HepG2 (cell line): Measurements from ENCODE around the gene NCDN. TPM values are rescaled to one million over a fixed set of nuclear protein-coding genes. Genes with fewer than 3 reads are reported as not detected.

ENCODE experiments used
- ATAC-seq: fragments of 200-7000 bp; cut with Tn5 transposase; 3 replicates; pipeline ENCODE4 v1.9.1; 2020; ENCODE audit warnings: mild to moderate bottlenecking, moderate library complexity
- BruUV-seq: library from RNA; stranded (reverse); fragments of 400-500 nt; replicated peaks from 2 replicates; lab custom pipeline; 2021; lab: Mats Ljungman, UMichigan
- CTCF ChIA-PET: fragments of 300-600 bp; formaldehyde crosslinking; extraction: SDS; loops from one replicate; lab custom pipeline; 2021; ENCODE audit warnings: low total read pairs, inconsistent platforms, low intra/inter-chr PET ratio; lab: Yijun Ruan, JAX
- POLR2A ChIA-PET: fragments of 350-600 bp; sonication (Branson Sonifier 250); formaldehyde crosslinking; loops from one replicate; lab custom pipeline; 2020; ENCODE audit warnings: antibody characterized with exemption, inconsistent platforms; lab: Yijun Ruan, JAX
- DNase-seq: peaks from one replicate; pipeline ENCODE4 v3.0.0-alpha.2; 2015; ENCODE audit warnings: low spot score
- FAIRE-seq: peaks from 3 replicates; lab custom pipeline; 2011; peaks lifted over from hg19 to GRCh38; lab: Jason Lieb, UNC
- H2AFZ ChIP-seq: one replicate; pipeline ENCODE4 v1.6.1; 2011; ENCODE audit warnings: low read length, inconsistent platforms
- H3K27ac ChIP-seq: fragments of 300-600 bp; 3 replicates; pipeline ENCODE4 v1.8.0; 2011; ENCODE audit warnings: mixed run types, mild to moderate bottlenecking, mixed read lengths, low read length, inconsistent platforms; ENCODE audit not compliant: insufficient read depth; ENCODE audit errors: extremely low read length
- H3K27me3 ChIP-seq, 2 experiments: fragments of 200-600 bp in 1 of 2; 2 replicates in 1 of 2; 3 replicates in 1 of 2; pipeline versions ENCODE4 v1.6.0 to v1.8.0; 2011; ENCODE audit warnings: low read length in 2 of 2, mild to moderate bottlenecking in 2 of 2, moderate library complexity in 2 of 2, inconsistent platforms in 1 of 2; ENCODE audit not compliant: insufficient read depth in 2 of 2, control insufficient read depth in 1 of 2
- H3K36me3 ChIP-seq, 2 experiments: fragments of 200-600 bp in 1 of 2; replicated peaks in 1 of 2; 2 replicates in 1 of 2; 3 replicates in 1 of 2; pipeline versions ENCODE4 v1.5.1 to v1.8.0; 2011; ENCODE audit warnings: low read length in 2 of 2, inconsistent platforms in 1 of 2; ENCODE audit not compliant: insufficient read depth in 2 of 2, control insufficient read depth in 1 of 2
- H3K4me1 ChIP-seq: 2 replicates; pipeline ENCODE4 v1.5.1; 2012; ENCODE audit warnings: low read length, inconsistent platforms; ENCODE audit not compliant: insufficient read depth
- H3K4me2 ChIP-seq: 2 replicates; pipeline ENCODE4 v1.6.0; 2011; ENCODE audit warnings: low read depth, low read length, inconsistent platforms
- H3K4me3 ChIP-seq, 3 experiments: fragments of 200-600 bp in 1 of 3; sonication (generic), shearing (Covaris generic) in 1 of 3; replicated peaks in 1 of 3; 2 replicates each; pipeline ENCODE4 v1.5.1; 2011 to 2016; ENCODE audit warnings: low read length in 3 of 3, inconsistent platforms in 2 of 3, low read depth in 2 of 3, mild to moderate bottlenecking in 2 of 3, control low read depth in 1 of 3, mixed read lengths in 1 of 3; ENCODE audit not compliant: insufficient read depth in 1 of 3
- H3K79me2 ChIP-seq: one replicate; pipeline ENCODE4 v1.6.1; 2011; ENCODE audit warnings: low read length, inconsistent platforms; ENCODE audit not compliant: insufficient read depth
- H3K9ac ChIP-seq: 2 replicates; pipeline ENCODE4 v1.6.0; 2011; ENCODE audit warnings: mild to moderate bottlenecking, low read depth, low read length, inconsistent platforms; ENCODE audit not compliant: insufficient read depth
- H3K9me3 ChIP-seq: 2 replicates; pipeline ENCODE4 v1.5.1; 2012; ENCODE audit warnings: mild to moderate bottlenecking, low read length
- H4K20me1 ChIP-seq: 2 replicates; pipeline ENCODE4 v1.6.0; 2011; ENCODE audit warnings: inconsistent platforms, mild to moderate bottlenecking, low read length, moderate library complexity; ENCODE audit not compliant: insufficient read depth
- ATF7 ChIP-seq, 2 experiments: fragments of 450-650 bp in 1 of 2; sonication (generic) in 1 of 2; formaldehyde crosslinking in 1 of 2; IDR thresholded peaks; 2 replicates each; pipeline versions ENCODE4 v1.4.0 to v1.6.1; 2016 to 2020; ENCODE audit warnings: antibody characterized with exemption in 1 of 2, mild to moderate bottlenecking in 1 of 2, missing genetic modification reagents in 1 of 2
- FOXP4 ChIP-seq: sonication (generic); formaldehyde crosslinking; IDR thresholded peaks from 2 replicates; pipeline ENCODE4 v1.4.0; 2020; ENCODE audit warnings: missing genetic modification reagents
- GPBP1L1 ChIP-seq: sonication (generic); formaldehyde crosslinking; IDR thresholded peaks from 2 replicates; pipeline ENCODE4 v1.5.0; 2020; ENCODE audit warnings: mild to moderate bottlenecking, missing genetic modification reagents
- HNRNPLL ChIP-seq: fragments of 200-400 bp; formaldehyde crosslinking; IDR thresholded peaks from 2 replicates; pipeline ENCODE4 v1.6.1; 2017; ENCODE audit warnings: mild to moderate bottlenecking, low read depth, low read length; ENCODE audit not compliant: poor library complexity, severe bottlenecking
- HOXA9 ChIP-seq: sonication (generic); formaldehyde crosslinking; IDR thresholded peaks from 2 replicates; pipeline ENCODE4 v1.8.1; 2022; ENCODE audit warnings: missing genetic modification reagents, mild to moderate bottlenecking, moderate library complexity, borderline replicate concordance
- KLF9 ChIP-seq: IDR thresholded peaks from 2 replicates; pipeline ENCODE4 v1.6.1; 2016; ENCODE audit warnings: low read depth
- NFE2L1 ChIP-seq: sonication (generic); formaldehyde crosslinking; IDR thresholded peaks from 2 replicates; pipeline ENCODE4 v1.4.0; 2020; ENCODE audit warnings: missing genetic modification reagents, mild to moderate bottlenecking, borderline replicate concordance
- RBM22 ChIP-seq: fragments of 200-400 bp; formaldehyde crosslinking; optimal IDR thresholded peaks from 2 replicates; pipeline ENCODE3; 2017; ENCODE audit warnings: mild to moderate bottlenecking, low read length, moderate library complexity
- ZKSCAN1 ChIP-seq: fragments of 150-350 bp; IDR thresholded peaks from 2 replicates; pipeline ENCODE4 v1.6.1; 2014; ENCODE audit warnings: low read length
- ZNF564 ChIP-seq: sonication (generic); formaldehyde crosslinking; IDR thresholded peaks from 2 replicates; pipeline ENCODE4 v1.8.1; 2023; ENCODE audit warnings: mild to moderate bottlenecking, missing genetic modification reagents
- WGBS: methylation state at CpG from one replicate; pipeline ENCODE4 v1.1.6; 2017; ENCODE audit warnings: low lambda C conversion rate; 5-methylcytosine and 5-hydroxymethylcytosine counted together
- in situ Hi-C: cut with HindIII; loops from 2 replicates; pipeline ENCODE4 v1.10.0; 2017; ENCODE audit warnings: low pct_unique_long_range_greater_than_20kb; ENCODE audit not compliant: extremely low pct_ligation_motif_present
- intact Hi-C: fragments of 100-400 bp; cut with micrococcal nuclease; formaldehyde crosslinking; loops from one replicate; pipeline ENCODE4 v1.10.0; 2022; ENCODE audit not compliant: unreplicated experiment
- polyA plus RNA-seq, 8 experiments: library from polyadenylated mRNA; depleted of rRNA in 3 of 8; stranded (reverse) in 7 of 8; unstranded in 1 of 8; fragments of >200 nt; fragmentation: Illumina TruSeq in 4 of 8; extraction: Trizol in 4 of 8; gene quantifications; 2 replicates each; pipeline versions ENCODE4 v1.2.1 to v1.2.3, GENCODE V29; 2011 to 2016; ENCODE audit warnings: low read depth in 4 of 8, missing spikeins in 1 of 8, mixed read lengths in 1 of 8; ENCODE audit not compliant: insufficient read depth in 1 of 8
- total RNA-seq, 5 experiments: library from RNA; depleted of rRNA; stranded (reverse); fragments of >200 nt; fragmentation: Illumina TruSeq; extraction: Trizol; gene quantifications; 2 replicates each; pipeline ENCODE4 v1.2.3, GENCODE V29; 2016; ENCODE audit warnings: low read depth in 1 of 5
- TF ChIP-seq, protein P1 (sequence below): sonication (generic); IDR thresholded peaks from 2 replicates; pipeline ENCODE4 v1.6.1; 2016; ENCODE audit warnings: low read depth, borderline replicate concordance

Gene NCDN
- total and polyA plus RNA-seq, 2 of the 13 experiments (the other 11 are each of a cell fraction or from before 2014, with no cell fraction given) = 6.6 to 9.3 TPM

GRCh38 chr1:35600593-35600992 lies 43.0 kb downstream of the NCDN start:
- in situ Hi-C loops = no loop called here
- H3K4me1 ChIP-seq = no peaks in the 10 kb centered on the region
- H3K4me2 ChIP-seq = no peak overlapping the region
- H3K27me3 ChIP-seq = no peaks in the 10 kb centered on the region
- peaks cover 12 to 50% of the 10 kb centered on the region in 2 experiments for H3K36me3 ChIP-seq
- BruUV-seq = TSS peak; percentile 18
- no peak overlapping the region for H2AFZ ChIP-seq
- ATAC-seq (no peak), DNase-seq (no peak), FAIRE-seq (no peak)
- intact Hi-C loops = no loop called here
- H3K9ac ChIP-seq = no peak overlapping the region
- CTCF ChIA-PET = no interaction called here
- POLR2A ChIA-PET = no interaction called here
- 98% methylated on average over 3 of the region's 3 CpGs for WGBS
- H4K20me1 ChIP-seq = no peaks in the 10 kb centered on the region
- H3K4me3 ChIP-seq = no peak overlapping the region
- H3K27ac ChIP-seq = no peak overlapping the region
- H3K9me3 ChIP-seq = no peaks in the 10 kb centered on the region
- no peaks in the 10 kb centered on the region for H3K79me2 ChIP-seq
- no peak for TF ChIP-seq HOXA9 (CRISPR knock-in tag)
- TF ChIP-seq RBM22 = peak; percentile 58

DNA sequence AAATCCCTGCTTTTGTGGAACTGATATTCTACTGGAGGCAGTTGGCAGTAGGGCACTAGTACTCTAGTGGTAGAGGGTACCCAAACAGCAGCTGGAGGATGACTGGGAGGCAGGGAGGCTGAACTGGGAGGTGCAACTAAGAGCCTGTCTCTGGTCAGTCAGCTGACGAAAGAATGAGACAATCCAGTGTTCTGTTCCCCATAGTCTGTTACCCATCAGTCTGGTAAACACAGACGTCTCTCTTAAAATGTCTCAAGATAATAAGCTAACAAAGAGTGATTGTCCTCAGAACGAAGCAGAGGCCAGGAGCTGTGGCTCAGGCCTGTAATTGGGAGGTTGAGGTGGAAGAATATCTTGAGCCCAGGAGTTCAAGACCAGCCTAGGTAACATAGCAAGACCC lies 45.9 kb downstream of the NCDN start:
- intact Hi-C loops = no loop called here
- in situ Hi-C loops = no loop called here
- no peaks in the 10 kb centered on the region for H3K9me3 ChIP-seq
- no peak overlapping the region for H3K4me2 ChIP-seq
- FAIRE-seq (no peak), ATAC-seq (no peak), DNase-seq (no peak)
- H2AFZ ChIP-seq = no peak overlapping the region
- no peak overlapping the region for H3K9ac ChIP-seq
- peaks cover 9% of the 10 kb centered on the region for H3K79me2 ChIP-seq
- no peak overlapping the region for H3K4me3 ChIP-seq
- no peaks in the 10 kb centered on the region for H3K27me3 ChIP-seq
- TF ChIP-seq, protein P1, sequence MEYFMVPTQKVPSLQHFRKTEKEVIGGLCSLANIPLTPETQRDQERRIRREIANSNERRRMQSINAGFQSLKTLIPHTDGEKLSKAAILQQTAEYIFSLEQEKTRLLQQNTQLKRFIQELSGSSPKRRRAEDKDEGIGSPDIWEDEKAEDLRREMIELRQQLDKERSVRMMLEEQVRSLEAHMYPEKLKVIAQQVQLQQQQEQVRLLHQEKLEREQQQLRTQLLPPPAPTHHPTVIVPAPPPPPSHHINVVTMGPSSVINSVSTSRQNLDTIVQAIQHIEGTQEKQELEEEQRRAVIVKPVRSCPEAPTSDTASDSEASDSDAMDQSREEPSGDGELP = no peak
- TF ChIP-seq ATF7 (IDR thresholded peaks at IDR 0.05) (no peak), ATF7 (CRISPR knock-in tag; IDR thresholded peaks at IDR 0.05) (no peak), ZKSCAN1 (no peak), NFE2L1 (no peak), FOXP4 (no peak), GPBP1L1 (CRISPR knock-in tag) (no peak), HNRNPLL (no peak), KLF9 (CRISPR knock-in tag) (no peak), ZNF564 (no peak)
- no peak overlapping the region for H3K27ac ChIP-seq
- WGBS = 85% methylated on average over 3 of the region's 3 CpGs
- H4K20me1 ChIP-seq = 0 out of 2 replicates have a peak, but pooled peaks cover 2% of the 10 kb centered on the region
- POLR2A ChIA-PET = no interaction called here
- no peaks in the 10 kb centered on the region for H3K4me1 ChIP-seq
- CTCF ChIA-PET = no interaction called here
- BruUV-seq = no TSS peak
- peaks cover 19 to 72% of the 10 kb centered on the region in 2 experiments for H3K36me3 ChIP-seq
